ENCODE measurements around the gene PALLD. TPM values are rescaled to one million over a fixed set of nuclear protein-coding genes. Genes with fewer than 3 reads are reported as not detected.

Gene PALLD
- total RNA-seq, 1 experiment from 2014 or later = 18.3 TPM

DNA sequence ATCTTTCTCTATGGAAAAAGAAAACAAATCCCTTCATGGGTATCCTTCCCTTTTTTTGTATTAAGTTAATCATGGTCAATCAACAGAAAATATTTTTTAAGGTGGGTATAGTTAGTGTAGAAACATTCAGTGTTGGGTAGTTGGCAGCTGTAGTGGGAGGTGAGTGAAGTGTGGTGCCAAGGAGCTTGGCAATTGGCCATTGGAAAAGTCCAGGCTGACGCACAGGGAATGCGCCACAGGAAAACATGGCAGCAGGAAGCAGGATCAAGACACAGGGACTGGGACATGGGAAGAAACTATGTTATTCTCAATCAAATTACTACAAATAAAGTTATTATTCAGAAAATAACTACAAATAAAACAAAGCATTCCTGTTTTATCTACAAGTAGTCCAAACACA is 20.0 kb downstream of the PALLD start:
- Histone ChIP-seq H3K4ac (ENCODE audit: low read depth, low read length) (no peak overlapping the region), H3K23ac (ENCODE audit: insufficient read length, low read depth, low read length) (no peak overlapping the region), H4K20me1 (ENCODE audit: control insufficient read depth, insufficient read depth, insufficient read length) (no peaks in the 10 kb centered on the region), H3K27me3 (ENCODE audit: insufficient read depth, low read length) (no peaks in the 10 kb centered on the region), H2BK15ac (ENCODE audit: low read depth, low read length) (no peak overlapping the region), H3K79me1 (ENCODE audit: insufficient read depth, low read depth, low read length, poor library complexity, severe bottlenecking) (no peaks in the 10 kb centered on the region), H2BK5ac (ENCODE audit: insufficient read length, low read length) (no peak overlapping the region), H2BK20ac (ENCODE audit: low read depth, low read length, poor library complexity, severe bottlenecking) (no peak overlapping the region), H3K23me2 (ENCODE audit: insufficient read length, low read depth, low read length, poor library complexity, severe bottlenecking) (no peaks in the 10 kb centered on the region), H3K9me3 (ENCODE audit: control insufficient read depth, low read depth, low read length) (no peaks in the 10 kb centered on the region), H2BK12ac (ENCODE audit: insufficient read length, low read depth, low read length) (no peak overlapping the region), H3K18ac (ENCODE audit: insufficient read length, low read depth, low read length) (no peak overlapping the region), H4K5ac (ENCODE audit: insufficient read length, low read depth, low read length) (no peak overlapping the region), H3K4me1 (ENCODE audit: insufficient read depth, low read length) (no peaks in the 10 kb centered on the region), H4K8ac (replicated peaks; ENCODE audit: insufficient read length, low read depth, low read length) (no peak overlapping the region), H2BK120ac (ENCODE audit: low read depth, low read length, poor library complexity, severe bottlenecking) (no peak overlapping the region), H3K14ac (ENCODE audit: insufficient read depth, low read length) (no peak overlapping the region; the same call in 1 of the 2 replicates), H3K27ac (ENCODE audit: insufficient read length, low read depth, low read length) (no peak overlapping the region), H3K9ac (ENCODE audit: extremely low read depth, insufficient read length, low read length) (no peak overlapping the region), H2AFZ (ENCODE audit: low read length) (no peak overlapping the region), H3K79me2 (ENCODE audit: insufficient read depth, low read length) (no peaks in the 10 kb centered on the region), H3T11ph (ENCODE audit: low read length) (no peak overlapping the region), H3K4me2 (ENCODE audit: insufficient read depth, insufficient read length, low read length) (no peak overlapping the region), H3K56ac (ENCODE audit: insufficient read length, low read depth, low read length) (no peak overlapping the region), H4K91ac (ENCODE audit: insufficient read length, low read depth, low read length) (no peak overlapping the region), H2AK5ac (ENCODE audit: insufficient read length, low read length) (no peak overlapping the region)
- TF ChIP-seq, protein P1, sequence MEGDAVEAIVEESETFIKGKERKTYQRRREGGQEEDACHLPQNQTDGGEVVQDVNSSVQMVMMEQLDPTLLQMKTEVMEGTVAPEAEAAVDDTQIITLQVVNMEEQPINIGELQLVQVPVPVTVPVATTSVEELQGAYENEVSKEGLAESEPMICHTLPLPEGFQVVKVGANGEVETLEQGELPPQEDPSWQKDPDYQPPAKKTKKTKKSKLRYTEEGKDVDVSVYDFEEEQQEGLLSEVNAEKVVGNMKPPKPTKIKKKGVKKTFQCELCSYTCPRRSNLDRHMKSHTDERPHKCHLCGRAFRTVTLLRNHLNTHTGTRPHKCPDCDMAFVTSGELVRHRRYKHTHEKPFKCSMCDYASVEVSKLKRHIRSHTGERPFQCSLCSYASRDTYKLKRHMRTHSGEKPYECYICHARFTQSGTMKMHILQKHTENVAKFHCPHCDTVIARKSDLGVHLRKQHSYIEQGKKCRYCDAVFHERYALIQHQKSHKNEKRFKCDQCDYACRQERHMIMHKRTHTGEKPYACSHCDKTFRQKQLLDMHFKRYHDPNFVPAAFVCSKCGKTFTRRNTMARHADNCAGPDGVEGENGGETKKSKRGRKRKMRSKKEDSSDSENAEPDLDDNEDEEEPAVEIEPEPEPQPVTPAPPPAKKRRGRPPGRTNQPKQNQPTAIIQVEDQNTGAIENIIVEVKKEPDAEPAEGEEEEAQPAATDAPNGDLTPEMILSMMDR (conservative IDR thresholded peaks at IDR 0.05) = no peak
- H3K4me1 Mint-ChIP-seq = no peaks in the 10 kb centered on the region
- no peaks in the 10 kb centered on the region for H3K27me3 Mint-ChIP-seq (ENCODE audit: low read depth)
- no peak for DNase-seq
- no peaks in the 10 kb centered on the region for H3K36me3 Mint-ChIP-seq (ENCODE audit: insufficient read depth in 1 of 3, low read depth in 3 of 3)
- no peak overlapping the region for H3K27ac Mint-ChIP-seq
- H3K9me3 Mint-ChIP-seq = no peaks in the 10 kb centered on the region
- WGBS (ENCODE audit: extremely low coverage, insufficient read length, low lambda C conversion rate) = no CpG with 5 or more reads among the region's 2 CpGs
- no peak overlapping the region for H3K4me3 Mint-ChIP-seq

Data from H9 (cell line).